Measurements from ENCODE around the gene SELENOK.

Gene SELENOK

GRCh38 chr3:53883008-53883407 is 8.7 kb downstream of the SELENOK start:
- no peak for DNase-seq (ENCODE audit: low read depth in 2 of 2)

DNA sequence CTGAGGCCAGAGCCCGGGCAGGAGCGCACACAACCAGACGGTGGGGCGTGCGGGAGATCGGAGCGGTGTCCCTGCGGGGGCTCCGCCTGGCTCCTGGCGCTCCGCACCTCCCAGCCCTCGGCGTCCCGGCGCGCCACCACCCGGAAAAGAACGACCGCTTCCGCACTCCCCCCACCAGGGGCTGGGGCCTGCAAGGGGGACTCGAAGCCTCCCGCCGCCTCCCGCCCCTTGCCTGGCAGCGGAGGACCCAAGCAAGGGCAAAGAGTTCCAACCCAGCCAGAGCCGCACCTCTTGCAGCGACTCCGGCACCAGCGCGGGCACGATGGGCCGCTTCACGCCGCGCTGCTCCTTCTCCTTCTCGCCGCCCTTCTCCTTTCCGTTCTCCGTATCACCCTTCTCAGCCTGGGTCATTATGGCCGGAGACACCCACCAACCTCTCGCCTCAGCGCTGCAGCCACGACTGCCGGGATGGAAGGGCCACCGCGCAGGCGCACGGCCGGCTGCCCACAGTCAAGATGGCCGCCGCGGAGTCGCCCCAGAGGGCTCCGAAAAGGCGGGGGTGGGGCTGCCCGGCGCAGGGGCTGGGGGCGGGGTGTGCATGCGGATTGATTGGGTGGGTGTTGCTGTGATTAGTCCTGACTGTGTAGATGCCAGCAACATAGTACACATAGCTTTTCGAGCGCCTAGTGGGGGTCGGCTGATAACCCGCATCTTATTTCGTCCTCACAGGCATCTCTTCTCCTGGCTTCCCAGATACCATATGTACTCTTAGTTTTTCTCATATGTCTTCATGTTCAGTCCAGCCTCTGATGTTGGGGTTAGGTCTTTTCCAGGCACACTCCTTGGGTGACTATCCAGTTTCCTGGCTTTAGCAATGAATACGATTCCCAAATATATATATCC is 9.7 kb downstream of the SELENOK start, which contains the start of gene ACTR8:
Gene ACTR8, minus strand, starts transcription at position 462 of the 903 bp plus-strand sequence. Its CDS starts 51 bp downstream, at position 411.
- peak; percentile 76 to 80 for DNase-seq (ENCODE audit: low read depth in 2 of 2)

DNA sequence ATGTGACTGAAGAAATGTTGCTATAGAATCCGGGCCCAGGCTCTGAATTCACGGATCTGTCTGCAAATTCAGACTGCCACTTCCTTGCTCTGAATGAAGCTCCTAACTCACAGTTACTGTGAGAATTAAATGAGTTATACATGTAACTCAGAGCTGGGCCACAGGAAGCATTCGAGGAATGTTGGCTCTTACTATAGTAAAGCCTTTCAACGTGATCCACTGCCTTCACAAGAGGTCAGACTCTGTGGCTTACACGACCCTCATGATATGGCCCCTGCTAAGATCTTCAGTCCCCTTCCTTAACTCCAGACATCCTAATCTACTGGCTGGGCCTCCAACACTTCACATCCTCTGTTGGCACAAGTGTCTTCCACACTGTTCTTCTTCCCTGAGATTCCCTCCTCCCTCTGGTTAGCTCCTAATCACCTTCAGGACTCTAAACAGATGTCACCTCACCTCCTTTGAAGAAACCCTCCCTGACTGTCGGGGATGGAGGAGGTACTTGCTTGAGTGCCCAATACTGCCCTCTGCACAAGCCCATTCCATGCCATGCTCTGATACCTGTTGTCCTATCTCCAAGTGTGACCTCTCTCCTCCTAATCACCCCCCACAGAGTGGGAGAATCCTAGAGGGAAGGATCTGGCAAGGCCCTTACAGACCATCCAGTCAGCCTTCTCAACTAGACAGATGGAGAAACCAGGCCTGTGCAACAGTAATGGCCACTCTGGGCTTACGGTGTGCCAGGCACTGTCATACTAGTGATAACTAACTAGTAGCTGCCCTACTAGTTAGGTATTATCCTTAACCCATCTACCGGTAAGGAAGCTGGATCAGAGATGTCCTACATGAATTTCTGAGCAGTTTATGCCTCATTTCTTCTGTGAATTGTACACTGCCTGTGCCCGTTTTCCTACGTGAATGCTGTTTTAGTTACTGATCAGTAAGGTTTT is 11.0 kb downstream of the SELENOK start:
- no peak for DNase-seq (ENCODE audit: low read depth in 2 of 2)

DNA sequence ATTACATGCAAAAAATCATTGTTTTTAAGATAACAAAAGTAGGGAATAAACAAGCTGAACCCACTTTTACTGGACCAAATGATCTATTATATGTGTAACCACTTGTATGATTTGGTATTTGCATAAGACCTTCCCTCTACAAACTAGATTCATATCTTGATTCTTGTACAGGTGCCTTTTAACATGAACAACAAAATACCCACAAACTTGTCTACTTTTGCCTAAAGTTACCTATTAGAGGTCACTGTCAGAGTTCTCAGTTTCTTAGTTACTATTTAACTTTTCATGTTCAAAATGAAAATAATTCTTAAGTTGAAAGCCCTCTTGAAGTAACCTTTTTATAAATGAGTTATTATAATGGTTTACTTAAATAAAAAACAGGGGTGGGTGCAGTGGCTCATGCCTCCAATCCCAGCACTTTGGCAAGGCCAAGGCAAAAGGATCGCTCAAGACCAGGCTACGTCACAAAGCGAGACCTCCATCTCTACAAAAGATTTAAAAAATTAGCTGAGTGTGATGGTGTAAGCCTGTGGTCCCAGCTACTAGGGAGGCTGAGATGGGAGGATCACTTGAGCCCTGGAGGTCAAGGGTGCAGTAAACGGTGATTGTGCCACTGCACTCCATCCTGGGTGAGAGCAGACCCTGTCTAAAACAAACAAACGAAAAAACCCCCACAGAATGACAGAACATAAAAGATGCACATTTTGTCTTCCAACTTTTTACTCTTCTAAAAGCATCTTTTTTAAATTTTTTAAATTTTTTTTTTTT is 25.7 kb downstream of the SELENOK start:
- no peak for DNase-seq (ENCODE audit: low read depth in 2 of 2)

DNA sequence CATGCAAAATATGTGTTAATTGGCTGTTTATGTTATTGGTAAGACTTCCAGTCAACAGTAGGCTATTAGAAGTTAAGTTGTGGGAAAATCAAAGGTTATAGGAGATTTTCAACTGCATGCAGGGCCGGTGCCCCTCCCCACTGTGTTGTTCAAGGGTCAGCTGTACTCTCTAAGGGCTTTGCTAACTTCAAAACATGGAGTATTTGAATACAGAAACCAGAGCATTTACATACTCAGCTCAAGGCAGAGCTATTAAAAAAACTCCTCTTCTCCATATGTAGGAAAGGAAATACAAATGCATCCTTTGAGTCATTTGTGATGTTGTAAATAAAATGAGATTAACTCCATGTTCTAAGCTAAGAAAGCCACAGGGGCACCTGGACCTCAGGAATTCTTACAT is 28.5 kb downstream of the SELENOK start:
- DNase-seq (ENCODE audit: low read depth in 2 of 2), result no peak

GRCh38 chr3:53862241-53862640 is 29.4 kb downstream of the SELENOK start:
- no peak for DNase-seq (ENCODE audit: low read depth in 2 of 2)

GRCh38 chr3:53860196-53860595 is 31.5 kb downstream of the SELENOK start:
- DNase-seq (ENCODE audit: low read depth in 2 of 2), result no peak

DNA sequence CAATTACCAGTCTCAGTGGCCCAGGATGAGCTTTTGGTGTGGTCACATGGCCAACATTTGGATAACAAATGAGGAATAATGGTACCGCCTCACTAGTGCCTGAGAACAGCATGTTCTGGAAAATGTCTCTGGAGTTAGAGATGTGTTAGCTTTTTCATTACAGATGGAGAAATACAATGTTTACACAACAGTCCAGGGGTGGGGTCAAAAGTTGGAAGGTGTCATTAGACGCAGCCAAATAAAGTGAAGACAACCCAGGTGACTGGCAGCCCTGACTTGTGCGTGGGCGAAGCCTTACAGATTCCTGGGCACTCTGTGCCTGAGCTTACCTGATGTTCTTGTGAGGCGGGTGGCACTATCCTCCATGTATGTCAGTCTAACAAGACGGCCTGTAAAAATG is 32.5 kb downstream of the SELENOK start:
- DNase-seq (ENCODE audit: low read depth in 2 of 2), result no peak

DNA sequence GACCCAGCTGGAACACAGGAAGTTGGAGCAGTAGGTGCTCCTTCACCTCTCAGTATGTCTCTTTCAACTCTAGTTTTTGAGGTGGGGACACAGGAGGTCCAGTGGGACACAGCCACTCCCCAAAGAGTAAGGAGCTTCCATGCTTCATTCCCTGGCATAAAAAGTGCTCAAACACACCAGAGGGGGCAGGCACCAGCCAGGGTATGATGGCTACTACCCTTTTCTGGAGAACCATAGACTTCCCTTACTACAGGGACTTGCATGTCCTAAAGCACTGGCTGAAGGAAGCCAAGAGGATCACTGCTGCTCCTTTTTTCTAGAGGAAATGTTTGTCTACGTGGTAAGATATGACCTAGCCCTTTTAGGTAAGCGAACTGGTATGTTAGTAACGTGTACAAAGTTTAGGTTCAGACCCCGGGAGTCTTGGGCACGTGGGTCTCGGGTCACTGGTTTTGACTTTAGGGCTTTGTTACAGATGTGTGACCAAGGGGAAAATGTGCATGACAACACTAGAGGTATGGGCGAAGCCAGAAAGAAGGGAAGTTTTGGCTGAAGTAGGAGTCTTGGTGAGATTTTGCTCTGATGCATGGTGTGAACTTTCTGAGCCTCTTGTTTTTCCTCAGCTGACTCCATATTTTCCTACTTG is 33.4 kb downstream of the SELENOK start:
- DNase-seq (ENCODE audit: low read depth in 2 of 2), result no peak

- no peak for DNase-seq (ENCODE audit: low read depth in 2 of 2)
Observed at GRCh38 chr3:53856964-53857363, 34.7 kb downstream of the SELENOK start.

- DNase-seq (ENCODE audit: low read depth in 2 of 2), result no peak
Observed at GRCh38 chr3:53850895-53851294, 40.8 kb downstream of the SELENOK start.

DNA sequence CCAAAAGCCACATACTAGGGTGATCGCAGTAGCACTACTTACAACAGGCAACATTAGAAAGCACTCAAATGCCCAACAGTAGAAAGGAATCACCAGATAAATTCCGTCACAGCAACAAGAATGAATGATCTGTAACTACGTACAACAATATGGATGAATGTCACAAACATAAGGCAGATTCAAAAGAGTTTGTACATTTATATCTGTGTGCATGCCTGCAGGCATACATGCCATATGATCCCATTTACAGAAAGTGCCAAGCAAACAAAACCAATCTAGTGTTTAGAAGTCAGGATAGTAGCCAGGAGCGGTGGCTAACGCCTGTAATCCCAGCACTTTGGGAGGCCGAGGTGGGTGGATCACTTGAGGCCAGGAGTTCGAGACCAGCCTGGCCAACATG is 41.7 kb downstream of the SELENOK start:
- no peak for DNase-seq (ENCODE audit: low read depth in 2 of 2)

DNA sequence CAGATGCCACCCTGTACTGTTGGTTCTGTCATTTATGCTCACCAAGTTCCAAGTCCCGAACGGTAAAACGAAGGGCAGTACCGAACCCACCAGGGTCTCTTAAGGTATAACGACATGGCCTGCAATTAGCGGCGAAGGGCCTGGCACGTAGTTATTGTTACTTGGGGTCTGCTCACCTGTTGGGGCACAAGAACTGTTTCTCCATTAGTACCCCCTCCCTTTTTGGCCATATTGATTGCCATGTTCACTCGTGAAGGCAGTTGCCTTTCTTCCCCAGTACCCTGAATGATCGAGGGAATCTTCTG is 44.9 kb downstream of the SELENOK start:
- DNase-seq (ENCODE audit: low read depth in 2 of 2), result no peak

- peak in 1 of 2 donors; percentile 3 for DNase-seq (ENCODE audit: low read depth in 2 of 2)
Observed at GRCh38 chr3:53846134-53846850, 45.4 kb downstream of the SELENOK start, which contains the start of the genes CHDH and IL17RB. Gene CHDH, minus strand, starts transcription at chr3:53846419. Its CDS starts 22,411 bp downstream, at chr3:53824008. Gene IL17RB, plus strand, starts transcription at chr3:53846568. Its CDS starts 21 bp downstream, at chr3:53846589.

- no peak for DNase-seq (ENCODE audit: low read depth in 2 of 2)
Observed at GRCh38 chr3:53845881-53846133, 45.9 kb downstream of the SELENOK start.

DNA sequence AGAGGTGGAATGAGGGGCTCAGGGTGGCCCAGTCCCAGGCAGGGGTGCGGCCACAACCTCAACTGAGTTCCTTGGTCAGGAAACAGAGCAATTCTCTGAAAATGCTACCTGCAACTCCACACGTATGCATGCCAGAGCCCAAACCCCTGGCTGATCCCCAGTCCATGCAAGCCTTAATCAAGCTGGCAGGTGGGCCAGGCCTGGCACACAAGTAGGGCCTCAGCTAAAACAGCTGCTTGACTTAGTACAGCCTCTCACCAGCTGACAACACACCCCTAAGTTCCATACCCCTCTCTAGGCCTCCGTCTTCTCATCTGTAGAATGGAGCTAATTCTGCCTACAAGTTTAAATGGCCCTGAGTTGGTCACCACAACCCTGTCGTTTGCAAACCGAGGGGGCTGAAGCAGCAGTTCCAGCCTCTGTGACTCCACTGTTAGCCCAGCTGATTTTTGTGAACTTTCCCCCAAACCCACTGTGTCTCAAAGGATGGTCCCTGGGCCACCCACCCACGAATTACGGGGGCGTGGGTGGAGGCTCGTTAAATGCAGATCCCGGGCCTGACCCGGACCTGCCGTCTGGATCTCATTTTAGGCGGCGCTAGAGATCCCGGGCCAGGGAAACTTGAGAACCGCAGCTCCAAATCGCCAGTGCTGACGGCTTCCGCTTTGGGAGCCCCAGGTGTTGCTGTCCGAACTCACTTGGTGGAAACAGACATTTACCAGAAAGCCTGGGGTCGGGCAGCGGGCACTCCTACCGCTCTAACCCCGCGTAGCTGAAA is 46.4 kb downstream of the SELENOK start:
- no peak for DNase-seq (ENCODE audit: low read depth in 2 of 2)

DNA sequence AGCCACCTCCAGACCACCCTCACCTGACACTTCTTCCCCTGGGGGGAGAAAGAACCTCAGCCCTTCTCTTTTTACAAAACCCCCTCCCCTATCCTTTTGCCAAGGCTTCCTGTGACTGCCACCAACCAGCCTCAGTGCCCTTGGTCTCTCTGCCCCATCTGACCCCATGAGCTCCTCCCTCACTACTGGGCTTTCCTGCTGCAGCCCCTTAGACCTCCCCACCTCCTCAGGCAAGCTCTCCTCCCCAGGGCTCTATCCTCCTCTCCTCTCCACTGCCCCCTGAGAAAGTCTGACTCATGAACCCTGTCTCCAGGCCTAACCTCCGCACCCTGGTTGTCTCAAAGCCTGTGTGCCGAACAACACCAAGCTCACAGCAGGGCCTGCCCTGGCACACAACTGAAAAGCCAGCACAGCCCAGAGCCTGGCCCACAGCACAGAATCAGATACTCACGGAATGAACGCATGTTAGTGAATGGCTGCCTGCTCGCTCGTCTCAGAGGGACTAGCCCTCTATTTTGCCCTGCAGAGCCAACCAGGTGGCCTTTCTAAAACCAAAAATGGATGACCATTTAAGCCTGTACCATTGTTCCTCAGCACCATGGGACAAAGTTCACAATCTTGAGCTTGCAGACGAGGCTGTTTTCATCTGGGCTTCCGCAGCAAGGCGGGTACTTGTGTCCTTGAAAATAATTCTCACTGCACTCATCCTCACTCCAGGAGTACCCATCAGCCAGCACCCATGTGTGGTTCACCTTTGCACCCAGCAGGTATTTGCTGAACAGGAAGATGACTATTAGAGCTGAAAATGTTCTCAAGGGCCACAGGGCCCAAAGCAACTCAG is 47.2 kb downstream of the SELENOK start:
- DNase-seq (ENCODE audit: low read depth in 2 of 2), result no peak

DNA sequence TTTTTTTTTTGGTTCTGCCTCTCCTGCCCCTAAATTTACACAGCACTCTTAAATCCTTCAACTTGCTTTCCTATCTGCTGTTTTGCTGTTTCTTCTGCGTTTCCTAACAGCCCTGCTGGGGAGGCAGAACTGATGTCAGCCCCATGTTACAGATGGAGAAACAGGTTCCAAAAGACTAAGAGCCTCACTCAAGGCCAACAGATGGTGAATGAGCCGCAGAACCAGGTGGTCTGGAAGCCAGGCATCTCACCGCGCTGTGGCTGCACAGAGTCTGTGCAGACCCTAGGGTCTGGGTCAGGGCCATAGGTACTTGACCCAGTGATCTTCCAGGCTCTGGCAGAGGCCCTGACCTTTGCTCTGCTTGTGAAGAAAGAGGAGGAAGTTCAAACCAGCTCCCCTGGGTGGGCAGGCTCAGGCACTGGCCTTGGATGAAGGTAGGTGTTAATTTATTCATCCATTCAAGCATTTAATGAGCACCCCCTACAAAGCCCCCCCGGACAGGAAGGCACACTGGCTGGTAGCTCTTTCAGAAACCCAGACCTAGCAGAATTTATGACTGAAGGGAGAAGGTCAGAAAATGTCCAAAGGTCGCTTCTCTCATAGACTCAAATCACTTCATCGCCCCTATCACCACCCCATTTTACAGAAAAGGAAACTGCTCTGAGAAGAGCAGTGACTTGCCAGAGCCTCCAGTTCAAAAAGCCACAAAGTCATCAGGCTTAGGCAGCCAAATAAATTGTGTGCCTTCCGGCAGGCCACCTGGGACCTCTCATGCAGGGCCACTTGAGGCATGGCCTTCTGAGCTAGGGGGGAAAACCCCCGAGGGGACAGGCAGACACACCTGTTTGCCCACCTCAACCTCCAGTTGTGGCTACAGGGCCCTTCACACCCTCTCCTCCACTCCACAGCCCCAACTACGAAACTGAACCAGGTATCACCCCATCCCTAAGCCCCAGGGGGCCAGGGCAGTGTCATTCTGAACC is 48.2 kb downstream of the SELENOK start:
- no peak for DNase-seq (ENCODE audit: low read depth in 2 of 2)

All from stimulated activated CD8-positive, alpha-beta memory T cell treated with anti-CD3 and anti-CD28 coated beads, Interleukin-2, amount 100 ng/mL, for 48 hours (primary cell).